ENCODE data around the gene EEF1AKMT3.
"Not testable (repeated sequence)": the region's sequence is repeated elsewhere in the genome, so short reads cannot be mapped to it uniquely, and the experiment has no call there.

EEF1AKMT3 gene

GRCh38 chr12:57765698-57766463 is 6.5 kb upstream of the EEF1AKMT3 start:
- peak; percentile 75 for DNase-seq (ENCODE audit: low spot score)

GRCh38 chr12:57766464-57767304 is 5.7 kb upstream of the EEF1AKMT3 start, which contains the start of gene CYP27B1:
Gene CYP27B1 (minus strand): TSS chr12:57767078. CDS start chr12:57767041, 37 bp downstream.
- DNase-seq (ENCODE audit: low spot score) = no peak

- DNase-seq (ENCODE audit: low spot score) = no peak
Measured at GRCh38 chr12:57767305-57767698, 5.1 kb upstream of the EEF1AKMT3 start.

GRCh38 chr12:57767876-57768275 is 4.5 kb upstream of the EEF1AKMT3 start:
- DNase-seq (ENCODE audit: low spot score) = no peak

GRCh38 chr12:57769594-57769993 is 2.8 kb upstream of the EEF1AKMT3 start:
- DNase-seq (ENCODE audit: low spot score) = no peak

- no peak for DNase-seq (ENCODE audit: low spot score)
Measured at GRCh38 chr12:57770734-57771133, 1.7 kb upstream of the EEF1AKMT3 start.

GRCh38 chr12:57771236-57771872 is 1.1 kb upstream of the EEF1AKMT3 start:
- DNase-seq (ENCODE audit: low spot score) = peak; percentile 89

GRCh38 chr12:57771873-57772428 is 463 bp upstream of the EEF1AKMT3 start, which contains the start of gene METTL1:
Gene METTL1 (minus strand): TSS chr12:57772105. CDS start chr12:57772083, 22 bp downstream.
- DNase-seq (ENCODE audit: low spot score) = peak; percentile 96

- DNase-seq (ENCODE audit: low spot score) = not testable (repeated sequence)
Measured at GRCh38 chr12:57774634-57775033, 2.2 kb downstream of the EEF1AKMT3 start.

- no peak for DNase-seq (ENCODE audit: low spot score)
Measured at GRCh38 chr12:57775044-57775443, 2.6 kb downstream of the EEF1AKMT3 start.

- DNase-seq (ENCODE audit: low spot score) = no peak
Measured at GRCh38 chr12:57775563-57776246, 3.3 kb downstream of the EEF1AKMT3 start.

GRCh38 chr12:57776247-57776587 is 3.8 kb downstream of the EEF1AKMT3 start:
- DNase-seq (ENCODE audit: low spot score) = no peak

GRCh38 chr12:57777367-57777766 is 5.0 kb downstream of the EEF1AKMT3 start:
- no peak for DNase-seq (ENCODE audit: low spot score)

- no peak for DNase-seq (ENCODE audit: low spot score)
Measured at GRCh38 chr12:57777911-57778310, 5.5 kb downstream of the EEF1AKMT3 start.

GRCh38 chr12:57779736-57780135 is 7.3 kb downstream of the EEF1AKMT3 start:
- no peak for DNase-seq (ENCODE audit: low spot score)

GRCh38 chr12:57780284-57780897 is 8.0 kb downstream of the EEF1AKMT3 start:
- DNase-seq (ENCODE audit: low spot score) = no peak

- DNase-seq (ENCODE audit: low spot score) = no peak
Measured at GRCh38 chr12:57781244-57781643, 8.8 kb downstream of the EEF1AKMT3 start.

- no peak for DNase-seq (ENCODE audit: low spot score)
Measured at GRCh38 chr12:57781801-57782200, 9.4 kb downstream of the EEF1AKMT3 start.

GRCh38 chr12:57782243-57782607 is 9.8 kb downstream of the EEF1AKMT3 start:
- no peak for DNase-seq (ENCODE audit: low spot score)

- DNase-seq (ENCODE audit: low spot score) = peak; percentile 90
Measured at GRCh38 chr12:57782608-57783465, 10.4 kb downstream of the EEF1AKMT3 start, which contains the start of gene TSFM. Gene TSFM (plus strand): TSS chr12:57782787. CDS start chr12:57782802, 15 bp downstream.
